ENCODE measurements around the gene KNCN.

GRCh38 chr1:46521414-46521813, 30.0 kb downstream of the KNCN start:
- TF ChIP-seq CTCF (IDR thresholded peaks at IDR 0.05) (no peak), POLR2AphosphoS5 (IDR thresholded peaks at IDR 0.05) (no peak), POLR2A (IDR thresholded peaks at IDR 0.05) (no peak), EP300 (IDR thresholded peaks at IDR 0.05) (no peak)
